DND-41 (cell line): Measurements from ENCODE around the gene GRID1.

Experiments used
- ATAC-seq: fragments of 200-7000 bp; cut with Tn5 transposase; 3 replicates; pipeline ENCODE4 v1.9.1; 2021; ENCODE audit warnings: low read depth; ENCODE audit not compliant: insufficient read depth
- DNase-seq: peaks from one replicate; pipeline ENCODE4 v3.0.0-alpha.2; 2020
- H2AFZ ChIP-seq: 2 replicates; pipeline ENCODE4 v1.6.0; 2012; ENCODE audit warnings: low read depth, low read length
- H3K27ac ChIP-seq: 2 replicates; pipeline ENCODE4 v1.5.1; 2012; ENCODE audit warnings: low read length, inconsistent platforms
- H3K27me3 ChIP-seq: fragments of 200-600 bp; sonication (generic); 2 replicates; pipeline ENCODE4 v1.6.0; 2012; ENCODE audit warnings: low read length, mild to moderate bottlenecking, inconsistent platforms; ENCODE audit not compliant: insufficient read depth, poor library complexity
- H3K36me3 ChIP-seq: 2 replicates; pipeline ENCODE4 v1.5.1; 2012; ENCODE audit warnings: low read length, inconsistent platforms; ENCODE audit not compliant: insufficient read depth
- H3K4me1 ChIP-seq: 2 replicates; pipeline ENCODE4 v1.5.1; 2012; ENCODE audit warnings: mild to moderate bottlenecking, low read length; ENCODE audit not compliant: insufficient read depth
- H3K4me2 ChIP-seq: 2 replicates; pipeline ENCODE4 v1.6.0; 2012; ENCODE audit warnings: mild to moderate bottlenecking, moderate library complexity, low read length, inconsistent platforms; ENCODE audit not compliant: insufficient read depth
- H3K4me3 ChIP-seq, 2 experiments: fragments of 200-600 bp in 1 of 2; shearing (Covaris generic) in 1 of 2; 2 replicates each; pipeline ENCODE4 v1.5.1; 2012 to 2016; ENCODE audit warnings: inconsistent platforms in 2 of 2, low read length in 2 of 2, mild to moderate bottlenecking in 2 of 2, low read depth in 1 of 2, moderate library complexity in 1 of 2
- H3K79me2 ChIP-seq: 2 replicates; pipeline ENCODE4 v1.6.0; 2012; ENCODE audit warnings: low read length, inconsistent platforms; ENCODE audit not compliant: insufficient read depth
- H3K9ac ChIP-seq: 2 replicates; pipeline ENCODE4 v1.6.0; 2012; ENCODE audit warnings: low read depth, mild to moderate bottlenecking, inconsistent platforms, low read length, moderate library complexity
- H3K9me3 ChIP-seq: 2 replicates; pipeline ENCODE4 v1.5.1; 2012; ENCODE audit warnings: low read length, moderate library complexity, mild to moderate bottlenecking, inconsistent platforms; ENCODE audit not compliant: insufficient read depth, severe bottlenecking
- H4K20me1 ChIP-seq: 2 replicates; pipeline ENCODE4 v1.6.0; 2012; ENCODE audit warnings: low read length; ENCODE audit not compliant: insufficient read depth
- EZH2 ChIP-seq: IDR thresholded peaks from 3 replicates; pipeline ENCODE4 v1.6.1; 2012; ENCODE audit warnings: borderline replicate concordance, low read depth, mild to moderate bottlenecking, moderate library complexity, low read length, inconsistent platforms; ENCODE audit not compliant: severe bottlenecking
- TF ChIP-seq, protein P1 (sequence below): IDR thresholded peaks from 2 replicates; pipeline ENCODE4 v1.5.1; 2012; ENCODE audit warnings: borderline replicate concordance, low read length, moderate library complexity, mild to moderate bottlenecking; ENCODE audit not compliant: poor library complexity, severe bottlenecking; ENCODE audit errors: extremely low read depth

Gene GRID1

DNA sequence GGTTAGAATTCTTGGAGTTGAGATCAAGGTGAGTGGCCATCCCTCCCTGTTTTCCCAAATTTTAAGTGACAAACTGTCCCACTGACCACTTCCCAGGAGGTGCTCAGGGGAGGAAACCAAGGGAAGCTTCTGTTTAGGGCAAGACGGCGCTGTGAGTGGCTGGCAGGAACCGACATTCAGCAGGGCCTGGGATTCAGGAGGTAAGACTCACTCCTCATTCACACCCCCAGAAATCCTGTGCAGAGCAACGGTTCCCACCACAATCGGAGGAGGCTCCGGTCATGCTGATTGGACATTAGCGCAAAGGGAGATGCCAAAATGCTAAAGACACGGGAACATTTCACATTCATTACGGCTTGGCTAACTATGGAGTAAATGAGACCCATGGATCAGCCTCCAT lies 200.9 kb downstream of the GRID1 start:
- no peak for DNase-seq
- Histone ChIP-seq H3K4me3 (no peak overlapping the region), H3K36me3 (no peaks in the 10 kb centered on the region), H3K27ac (no peak overlapping the region), H3K27me3 (no peaks in the 10 kb centered on the region), H3K4me2 (no peak overlapping the region), H4K20me1 (no peaks in the 10 kb centered on the region), H3K9me3 (no peaks in the 10 kb centered on the region), H3K9ac (no peak overlapping the region), H2AFZ (no peak overlapping the region), H3K79me2 (no peaks in the 10 kb centered on the region), H3K4me1 (no peaks in the 10 kb centered on the region)
- no peak for TF ChIP-seq EZH2
- TF ChIP-seq, protein P1, sequence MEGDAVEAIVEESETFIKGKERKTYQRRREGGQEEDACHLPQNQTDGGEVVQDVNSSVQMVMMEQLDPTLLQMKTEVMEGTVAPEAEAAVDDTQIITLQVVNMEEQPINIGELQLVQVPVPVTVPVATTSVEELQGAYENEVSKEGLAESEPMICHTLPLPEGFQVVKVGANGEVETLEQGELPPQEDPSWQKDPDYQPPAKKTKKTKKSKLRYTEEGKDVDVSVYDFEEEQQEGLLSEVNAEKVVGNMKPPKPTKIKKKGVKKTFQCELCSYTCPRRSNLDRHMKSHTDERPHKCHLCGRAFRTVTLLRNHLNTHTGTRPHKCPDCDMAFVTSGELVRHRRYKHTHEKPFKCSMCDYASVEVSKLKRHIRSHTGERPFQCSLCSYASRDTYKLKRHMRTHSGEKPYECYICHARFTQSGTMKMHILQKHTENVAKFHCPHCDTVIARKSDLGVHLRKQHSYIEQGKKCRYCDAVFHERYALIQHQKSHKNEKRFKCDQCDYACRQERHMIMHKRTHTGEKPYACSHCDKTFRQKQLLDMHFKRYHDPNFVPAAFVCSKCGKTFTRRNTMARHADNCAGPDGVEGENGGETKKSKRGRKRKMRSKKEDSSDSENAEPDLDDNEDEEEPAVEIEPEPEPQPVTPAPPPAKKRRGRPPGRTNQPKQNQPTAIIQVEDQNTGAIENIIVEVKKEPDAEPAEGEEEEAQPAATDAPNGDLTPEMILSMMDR, result no peak
- ATAC-seq, result no peak

DNA sequence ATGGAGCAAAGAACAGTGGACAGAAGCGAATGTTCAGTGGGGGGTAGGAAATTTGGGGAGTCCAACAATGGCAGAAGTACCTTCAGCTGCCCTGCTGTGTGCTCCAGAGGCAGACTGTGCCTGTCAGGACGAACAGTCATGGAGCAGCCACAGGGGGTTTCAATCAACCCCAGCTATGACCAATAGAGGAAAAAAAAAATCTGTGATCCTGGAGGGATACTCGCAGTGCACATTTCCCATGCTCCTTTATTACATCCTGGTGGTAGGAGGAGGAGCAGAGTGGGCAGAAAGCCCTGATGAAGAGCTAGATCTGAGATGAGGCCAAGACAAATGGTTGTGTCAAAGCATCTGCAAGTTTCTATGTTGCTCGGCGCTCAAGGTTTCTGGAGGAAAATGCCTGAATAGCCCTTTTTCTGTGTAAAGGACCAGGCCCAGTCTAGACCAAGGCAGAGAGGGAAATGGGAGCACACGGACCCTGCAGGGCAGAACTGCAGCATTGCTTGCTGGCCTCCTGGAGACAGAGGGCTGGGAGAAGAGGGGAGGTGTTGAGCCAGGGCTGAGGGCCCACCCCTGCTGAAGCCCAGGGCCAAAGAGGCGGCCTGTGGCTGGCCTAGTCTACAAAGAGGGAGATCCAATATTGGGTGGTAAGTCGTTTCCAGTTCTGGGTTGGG lies 201.5 kb downstream of the GRID1 start:
- Histone ChIP-seq H3K4me1 (no peaks in the 10 kb centered on the region), H3K79me2 (no peaks in the 10 kb centered on the region), H3K9ac (no peak overlapping the region), H4K20me1 (no peaks in the 10 kb centered on the region), H3K27ac (no peak overlapping the region), H3K27me3 (no peaks in the 10 kb centered on the region), H2AFZ (no peak overlapping the region), H3K9me3 (no peaks in the 10 kb centered on the region), H3K36me3 (no peaks in the 10 kb centered on the region), H3K4me3 (no peak overlapping the region), H3K4me2 (no peak overlapping the region)
- no peak for TF ChIP-seq EZH2
- TF ChIP-seq, protein P1, result no peak
- ATAC-seq, result no peak
- DNase-seq, result no peak

DNA sequence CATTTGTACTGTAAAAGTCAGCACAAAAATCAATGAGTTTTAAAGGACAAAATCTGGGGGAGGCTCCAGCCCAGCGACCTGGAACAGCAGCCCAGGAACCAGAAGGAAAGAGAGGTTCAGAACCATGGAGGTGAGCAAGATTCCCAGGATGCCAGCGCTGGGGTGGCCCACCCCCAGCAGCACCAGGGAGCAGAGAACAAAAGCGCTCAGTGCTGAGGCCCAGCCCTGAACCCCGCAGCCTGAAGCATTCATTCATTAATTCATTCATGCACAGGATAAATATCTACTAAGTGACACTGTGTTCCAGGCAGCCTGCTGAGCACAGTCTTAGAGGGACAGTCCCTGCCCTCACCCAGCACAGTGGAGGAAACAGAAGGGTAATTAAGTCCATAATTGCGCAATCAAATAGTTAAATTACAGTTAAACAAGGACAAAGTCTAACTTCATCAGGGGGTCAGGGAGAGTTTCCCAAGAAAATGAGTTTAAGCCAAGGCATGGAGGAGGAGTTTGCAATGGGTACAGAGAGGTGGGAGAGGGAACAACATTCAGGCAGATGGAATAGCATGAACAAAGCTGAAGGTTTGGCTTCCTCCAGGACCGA lies 202.3 kb downstream of the GRID1 start:
- H3K9ac ChIP-seq, result no peak overlapping the region
- no peak overlapping the region for H3K4me3 ChIP-seq
- TF ChIP-seq EZH2, result no peak
- TF ChIP-seq, protein P1, result no peak
- no peaks in the 10 kb centered on the region for H3K79me2 ChIP-seq
- DNase-seq, result no peak
- ATAC-seq, result no peak
- no peaks in the 10 kb centered on the region for H3K4me1 ChIP-seq
- H3K27me3 ChIP-seq, result no peaks in the 10 kb centered on the region
- no peaks in the 10 kb centered on the region for H3K9me3 ChIP-seq
- H3K4me2 ChIP-seq, result no peak overlapping the region
- H2AFZ ChIP-seq, result no peak overlapping the region
- no peaks in the 10 kb centered on the region for H4K20me1 ChIP-seq
- H3K27ac ChIP-seq, result no peak overlapping the region
- no peaks in the 10 kb centered on the region for H3K36me3 ChIP-seq
